GM12878 (cell line): ENCODE data around the gene GOSR1. TPM values are rescaled to one million over a fixed set of nuclear protein-coding genes. Genes with fewer than 3 reads are reported as not detected.

ENCODE experiments used
- ATAC-seq: fragments of 200-7000 bp; cut with Tn5 transposase; 3 replicates; pipeline ENCODE4 v1.9.1; 2020; ENCODE audit warnings: mild to moderate bottlenecking, moderate library complexity
- BruUV-seq: library from RNA; stranded (reverse); fragments of 400-500 nt; replicated peaks from 2 replicates; lab custom pipeline; 2021; lab: Mats Ljungman, UMichigan
- CTCF ChIA-PET: fragments of 300-600 bp; sonication (Branson Sonifier 250); formaldehyde crosslinking; extraction: SDS; loops from one replicate; lab custom pipeline; 2021; ENCODE audit warnings: inconsistent platforms; lab: Yijun Ruan, JAX
- POLR2A ChIA-PET: fragments of 350-600 bp; formaldehyde crosslinking; extraction: SDS; loops from one replicate; lab custom pipeline; 2021; ENCODE audit warnings: inconsistent platforms; lab: Charles Lee
- RAD21 ChIA-PET: fragments of 300-600 bp; sonication (Branson Sonifier 250); formaldehyde crosslinking; loops from one replicate; lab custom pipeline; 2023; ENCODE audit warnings: antibody characterized with exemption; ENCODE audit not compliant: unreplicated experiment; lab: Charles Lee
- SMC1A ChIA-PET: fragments of 300-600 bp; sonication (Branson Sonifier 250); formaldehyde crosslinking; loops from one replicate; lab custom pipeline; 2023; ENCODE audit not compliant: unreplicated experiment, uncharacterized antibody; lab: Charles Lee
- DNase-seq: peaks from one replicate; pipeline ENCODE4 v3.0.0-alpha.2; 2011; ENCODE audit warnings: low read depth, low spot score
- FAIRE-seq: peaks from 3 replicates; lab custom pipeline; 2011; peaks lifted over from hg19 to GRCh38; lab: Jason Lieb, UNC
- H2AFZ ChIP-seq: 2 replicates; pipeline ENCODE4 v1.6.0; 2011; ENCODE audit warnings: low read depth, low read length, control low read depth; ENCODE audit not compliant: control insufficient read depth
- H3K27ac ChIP-seq: 2 replicates; pipeline ENCODE4 v1.5.1; 2011; ENCODE audit warnings: control low read depth; ENCODE audit not compliant: control insufficient read depth, insufficient read depth
- H3K27me3 ChIP-seq, 2 experiments: replicated peaks in 1 of 2; 2 replicates each; pipeline versions ENCODE4 v1.6.0 to v1.6.1; 2011; ENCODE audit warnings: low read length in 1 of 2; ENCODE audit not compliant: control insufficient read depth in 2 of 2, insufficient read depth in 2 of 2
- H3K36me3 ChIP-seq, 2 experiments: 2 replicates each; pipeline ENCODE4 v1.5.1; 2011; ENCODE audit warnings: low read length in 1 of 2; ENCODE audit not compliant: control insufficient read depth in 2 of 2, insufficient read depth in 2 of 2
- H3K4me1 ChIP-seq: 2 replicates; pipeline ENCODE4 v1.6.1; 2011; ENCODE audit warnings: mild to moderate bottlenecking, low read length, moderate library complexity, mixed read lengths; ENCODE audit not compliant: control insufficient read depth, insufficient read depth
- H3K4me2 ChIP-seq: 2 replicates; pipeline ENCODE4 v1.6.0; 2011; ENCODE audit warnings: control low read depth; ENCODE audit not compliant: control insufficient read depth, insufficient read depth
- H3K4me3 ChIP-seq: fragments of 200-600 bp; sonication (generic); 2 replicates; pipeline ENCODE4 v1.5.1; 2016
- H3K79me2 ChIP-seq: 2 replicates; pipeline ENCODE4 v1.6.0; 2011; ENCODE audit warnings: low read length; ENCODE audit not compliant: control insufficient read depth, insufficient read depth
- H3K9ac ChIP-seq: 2 replicates; pipeline ENCODE4 v1.8.0; 2011; ENCODE audit warnings: low read length, control low read depth, mixed read lengths; ENCODE audit not compliant: control insufficient read depth, insufficient read depth
- H3K9me3 ChIP-seq: replicated peaks from 3 replicates; pipeline ENCODE4 v1.5.1; 2011; ENCODE audit warnings: mild to moderate bottlenecking, low read length; ENCODE audit not compliant: control insufficient read depth, insufficient read depth
- H4K20me1 ChIP-seq: 2 replicates; pipeline ENCODE4 v1.6.0; 2011; ENCODE audit not compliant: control insufficient read depth, insufficient read depth
- HDAC2 ChIP-seq: fragments of 200-600 bp; sonication (generic); IDR thresholded peaks from 2 replicates; pipeline ENCODE4 v1.6.1; 2017
- MYB ChIP-seq: fragments of 150-350 bp; IDR thresholded peaks from 2 replicates; pipeline ENCODE4 v1.6.1; 2014; ENCODE audit warnings: mild to moderate bottlenecking, low read depth, low read length, borderline replicate concordance
- NFIC ChIP-seq: IDR thresholded peaks from 2 replicates; pipeline ENCODE4 v1.6.1; 2012; ENCODE audit warnings: low read depth, mild to moderate bottlenecking, inconsistent platforms, low read length, moderate library complexity
- NFXL1 ChIP-seq: fragments of 450-650 bp; IDR thresholded peaks from 2 replicates; pipeline ENCODE4 v1.6.1; 2017; ENCODE audit warnings: antibody characterized with exemption, mild to moderate bottlenecking, borderline replicate concordance
- RAD51 ChIP-seq: fragments of 450-650 bp; IDR thresholded peaks from 2 replicates; pipeline ENCODE4 v1.6.1; 2016; ENCODE audit warnings: moderate library complexity, mild to moderate bottlenecking, inconsistent platforms
- TCF3 ChIP-seq: IDR thresholded peaks from 2 replicates; pipeline ENCODE4 v1.6.1; 2012; ENCODE audit warnings: low read depth, mild to moderate bottlenecking, low read length, borderline replicate concordance; ENCODE audit not compliant: insufficient read depth
- WGBS: methylation state at CpG from one replicate; pipeline ENCODE4 v1.1.6; 2016; ENCODE audit warnings: low lambda C conversion rate; ENCODE audit not compliant: insufficient replicate concordance, insufficient coverage; ENCODE audit errors: missing lambda C conversion rate; 5-methylcytosine and 5-hydroxymethylcytosine counted together
- in situ Hi-C: fragments of 300-500 bp; cut with MboI; formaldehyde crosslinking; loops from 9 replicates; pipeline ENCODE4 v1.14.3; 2018; ENCODE audit warnings: mixed read lengths
- intact Hi-C: fragments of 100-400 bp; cut with micrococcal nuclease; formaldehyde crosslinking; loops from one replicate; pipeline ENCODE4 v1.14.2; 2022; ENCODE audit not compliant: unreplicated experiment
- polyA plus RNA-seq, 11 experiments: library from polyadenylated mRNA; depleted of rRNA in 4 of 11; unstranded in 6 of 11; stranded (reverse) in 5 of 11; fragments of >200 nt; fragmentation: Nextera tagmentation in 4 of 11; fragmentation: Illumina TruSeq in 1 of 11; extraction: Ambion mirVana in 4 of 11; extraction: Trizol in 1 of 11; gene quantifications; 1 replicate in 1 of 11; 2 replicates in 10 of 11; pipeline versions ENCODE4 v1.2.1 to v1.2.3, GENCODE V29; 2011 to 2016; ENCODE audit warnings: inconsistent platforms in 2 of 11, missing spikeins in 2 of 11, low read depth in 1 of 11
- total RNA-seq, 4 experiments: library from RNA; depleted of rRNA in 3 of 4; stranded (reverse); fragments of >200 nt in 3 of 4; fragmentation: Illumina TruSeq in 1 of 4; extraction: Trizol in 1 of 4; gene quantifications; 2 replicates each; pipeline versions ENCODE4 v1.2.1 to v1.2.3, GENCODE V29; 2013 to 2021

GOSR1 gene
- total and polyA plus RNA-seq, 10 of the 15 experiments (the other 5 are each of a cell fraction or from before 2014, with no cell fraction given) = 21.4 to 99.3 (median 42.9) TPM

- Histone ChIP-seq H2AFZ (no peak overlapping the region), H3K9ac (no peak overlapping the region), H3K4me2 (no peak overlapping the region), H4K20me1 (no peaks in the 10 kb centered on the region), H3K27ac (no peak overlapping the region), H3K79me2 (no peaks in the 10 kb centered on the region), H3K4me3 (no peak overlapping the region), H3K27me3 (no peaks in the 10 kb centered on the region), H3K36me3 (peaks cover 5 to 11% of the 10 kb centered on the region in 2 experiments; a peak in 3 of 4 replicates), H3K9me3 (no peaks in the 10 kb centered on the region), H3K4me1 (no peaks in the 10 kb centered on the region)
- TF ChIP-seq RAD51 (no peak), NFIC (no peak), TCF3 (no peak), MYB (no peak), NFXL1 (no peak)
- ChIA-PET RAD21 (no interaction called here), POLR2A (no interaction called here), CTCF (interaction anchor here (1.1 to 2.6 kb wide), 3 partner anchors 8 to 19 kb away, joined by 3 to 6 read pairs (median 3); no protein-coding TSS in a partner anchor), SMC1A (interaction anchor here (0.9 to 2.2 kb wide), 2 partner anchors 10 to 42 kb away, joined by 3 to 7 read pairs; no protein-coding TSS in a partner anchor)
- in situ Hi-C loops (no loop called here), intact Hi-C loops (no loop called here)
- WGBS = 97% methylated on average over 5 of the region's 5 CpGs
- no peak for FAIRE-seq
- no peak for DNase-seq
- BruUV-seq = no TSS peak
- no peak for ATAC-seq
Measured at GRCh38 chr17:30519166-30519565, 42.0 kb downstream of the GOSR1 start.

DNA sequence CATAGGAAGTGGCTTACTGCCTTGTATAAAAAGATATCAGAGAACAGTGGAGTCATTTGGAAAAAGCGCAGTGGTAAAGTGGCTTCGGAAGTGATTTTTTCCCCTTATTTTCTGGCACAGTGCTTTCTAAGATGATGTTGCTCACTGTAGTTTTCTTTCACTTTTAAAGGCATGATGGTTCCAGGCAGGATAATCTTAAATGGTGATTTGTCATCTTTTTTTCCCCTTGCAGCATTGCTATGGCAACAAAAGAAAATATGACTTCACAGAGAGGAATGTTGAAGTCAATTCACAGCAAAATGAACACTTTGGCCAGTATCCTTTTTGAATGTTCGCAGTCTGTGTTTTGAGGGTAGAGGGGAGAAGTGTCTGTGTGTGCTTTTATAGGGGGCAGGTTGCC lies 42.5 kb downstream of the GOSR1 start:
- POLR2A ChIA-PET = no interaction called here
- FAIRE-seq = no peak

More for the DNA sequence above, 42.5 kb downstream of the GOSR1 start:
- BruUV-seq = no TSS peak
- TF ChIP-seq HDAC2 = no peak
- TF ChIP-seq, all 136 proteins: peak for 0
- Histone ChIP-seq H3K27me3 (no peaks in the 10 kb centered on the region), H3K79me2 (no peaks in the 10 kb centered on the region), H3K9me3 (no peaks in the 10 kb centered on the region), H4K20me1 (no peaks in the 10 kb centered on the region), H3K36me3 (peaks cover 5 to 11% of the 10 kb centered on the region in 2 experiments; a peak in 3 of 4 replicates), H3K9ac (no peak overlapping the region), H3K4me3 (no peak overlapping the region), H3K27ac (no peak overlapping the region), H2AFZ (no peak overlapping the region), H3K4me1 (no peaks in the 10 kb centered on the region), H3K4me2 (no peak overlapping the region)
- ATAC-seq (no peak), DNase-seq (no peak)
- WGBS = 94% methylated on average over 3 of the region's 3 CpGs
- RAD21 ChIA-PET = no interaction called here
- CTCF ChIA-PET = interaction anchor here (1.1 to 2.6 kb wide), 3 partner anchors 9 to 20 kb away, joined by 3 to 6 read pairs (median 3); no protein-coding TSS in a partner anchor
- intact Hi-C loops = no loop called here
- in situ Hi-C loops = no loop called here
- SMC1A ChIA-PET = interaction anchor here (0.9 to 2.2 kb wide), 2 partner anchors 10 to 43 kb away, joined by 3 to 7 read pairs; no protein-coding TSS in a partner anchor
